Loucy (cell line): ENCODE data around the gene MLYCD.

Experiments
- H2AFZ ChIP-seq: fragments of 200-600 bp; sonication (generic); 2 replicates; pipeline ENCODE4 v1.6.0; 2016; ENCODE audit warnings: antibody characterized with exemption, mild to moderate bottlenecking, low read length, moderate library complexity
- H3F3A ChIP-seq: fragments of 200-600 bp; 2 replicates; pipeline ENCODE4 v1.6.0; 2016; ENCODE audit warnings: antibody characterized with exemption, low read depth, mild to moderate bottlenecking
- H3K27me3 ChIP-seq: fragments of 200-600 bp; sonication (generic); 2 replicates; pipeline ENCODE4 v1.6.1; 2014; ENCODE audit warnings: low read length, mild to moderate bottlenecking; ENCODE audit not compliant: insufficient read depth, poor library complexity, severe bottlenecking
- H3K36me3 ChIP-seq: fragments of 200-600 bp; sonication (generic); 2 replicates; pipeline ENCODE4 v1.6.1; 2016; ENCODE audit warnings: low read length; ENCODE audit not compliant: insufficient read depth
- H3K4me1 ChIP-seq: fragments of 200-600 bp; sonication (generic); 2 replicates; pipeline ENCODE4 v1.5.1; 2014; ENCODE audit warnings: low read length, mild to moderate bottlenecking; ENCODE audit not compliant: insufficient read depth, poor library complexity, severe bottlenecking
- H3K4me2 ChIP-seq: fragments of 200-600 bp; sonication (generic); 2 replicates; pipeline ENCODE4 v1.6.0; 2014; ENCODE audit warnings: antibody characterized with exemption, low read length, low read depth, mild to moderate bottlenecking; ENCODE audit not compliant: poor library complexity, severe bottlenecking
- H3K4me3 ChIP-seq: fragments of 200-600 bp; sonication (generic); 2 replicates; pipeline ENCODE4 v1.5.1; 2014; ENCODE audit warnings: low read length, mild to moderate bottlenecking, mixed read lengths; ENCODE audit not compliant: poor library complexity, severe bottlenecking
- H3K79me2 ChIP-seq: fragments of 200-600 bp; sonication (generic); 2 replicates; pipeline ENCODE4 v1.6.1; 2014; ENCODE audit warnings: low read length; ENCODE audit not compliant: insufficient read depth
- H3K9ac ChIP-seq: fragments of 200-600 bp; sonication (generic); 2 replicates; pipeline ENCODE4 v1.6.0; 2014; ENCODE audit warnings: mild to moderate bottlenecking, low read depth, low read length, moderate library complexity; ENCODE audit not compliant: poor library complexity, severe bottlenecking
- H3K9me2 ChIP-seq: fragments of 200-600 bp; sonication (generic); replicated peaks from 2 replicates; pipeline ENCODE4 v1.6.1; 2016; ENCODE audit warnings: low read depth, low read length, mixed read lengths
- H3K9me3 ChIP-seq: fragments of 200-600 bp; sonication (generic); 2 replicates; pipeline ENCODE4 v1.6.1; 2014; ENCODE audit warnings: mild to moderate bottlenecking, antibody characterized with exemption, low read length, low read depth; ENCODE audit not compliant: insufficient read depth
- H4K20me1 ChIP-seq: fragments of 200-600 bp; sonication (generic); 2 replicates; pipeline ENCODE4 v1.6.0; 2014; ENCODE audit warnings: antibody characterized with exemption, low read length, mild to moderate bottlenecking; ENCODE audit not compliant: insufficient read depth, poor library complexity, severe bottlenecking
- EZH2phosphoT487 ChIP-seq: fragments of 200-600 bp; IDR thresholded peaks from 2 replicates; pipeline ENCODE4 v1.6.1; 2018; ENCODE audit warnings: antibody characterized with exemption, mild to moderate bottlenecking, moderate library complexity, borderline replicate concordance
- TF ChIP-seq, protein P1 (sequence below): fragments of 200-600 bp; sonication (generic); conservative IDR thresholded peaks from 2 replicates; pipeline ENCODE4 v1.5.1; 2014; ENCODE audit warnings: mild to moderate bottlenecking, antibody characterized with exemption, low read length

Gene MLYCD

DNA sequence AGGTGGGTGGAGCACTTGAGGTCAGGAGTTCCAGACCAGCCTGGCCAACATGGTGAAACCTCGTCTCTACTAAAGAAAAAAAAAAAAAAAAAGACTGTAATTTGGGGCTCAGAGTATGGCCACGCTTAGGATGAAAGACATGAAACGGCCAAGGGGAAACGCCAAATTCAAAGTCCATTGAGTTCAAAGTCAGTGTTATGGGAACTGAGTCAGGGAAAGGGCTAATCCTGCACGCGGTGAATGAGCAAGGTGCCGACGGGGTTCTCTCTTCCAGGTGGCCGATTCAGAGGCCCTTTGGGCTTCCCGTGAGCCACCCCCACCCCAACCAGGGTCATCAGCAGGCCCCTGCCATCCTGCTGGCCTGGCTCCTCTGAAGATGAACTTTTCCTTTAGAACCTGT lies 46.7 kb downstream of the MLYCD start:
- Histone ChIP-seq H3K27me3 (no peaks in the 10 kb centered on the region), H3K79me2 (no peaks in the 10 kb centered on the region), H2AFZ (no peak overlapping the region), H3K9me3 (no peaks in the 10 kb centered on the region), H3K9me2 (no peaks in the 10 kb centered on the region), H3F3A (no peaks in the 10 kb centered on the region), H3K4me1 (no peaks in the 10 kb centered on the region), H3K4me3 (no peak overlapping the region), H4K20me1 (no peaks in the 10 kb centered on the region), H3K9ac (no peak overlapping the region), H3K4me2 (no peak overlapping the region), H3K36me3 (no peaks in the 10 kb centered on the region)
- no peak for TF ChIP-seq EZH2phosphoT487
- TF ChIP-seq, protein P1, sequence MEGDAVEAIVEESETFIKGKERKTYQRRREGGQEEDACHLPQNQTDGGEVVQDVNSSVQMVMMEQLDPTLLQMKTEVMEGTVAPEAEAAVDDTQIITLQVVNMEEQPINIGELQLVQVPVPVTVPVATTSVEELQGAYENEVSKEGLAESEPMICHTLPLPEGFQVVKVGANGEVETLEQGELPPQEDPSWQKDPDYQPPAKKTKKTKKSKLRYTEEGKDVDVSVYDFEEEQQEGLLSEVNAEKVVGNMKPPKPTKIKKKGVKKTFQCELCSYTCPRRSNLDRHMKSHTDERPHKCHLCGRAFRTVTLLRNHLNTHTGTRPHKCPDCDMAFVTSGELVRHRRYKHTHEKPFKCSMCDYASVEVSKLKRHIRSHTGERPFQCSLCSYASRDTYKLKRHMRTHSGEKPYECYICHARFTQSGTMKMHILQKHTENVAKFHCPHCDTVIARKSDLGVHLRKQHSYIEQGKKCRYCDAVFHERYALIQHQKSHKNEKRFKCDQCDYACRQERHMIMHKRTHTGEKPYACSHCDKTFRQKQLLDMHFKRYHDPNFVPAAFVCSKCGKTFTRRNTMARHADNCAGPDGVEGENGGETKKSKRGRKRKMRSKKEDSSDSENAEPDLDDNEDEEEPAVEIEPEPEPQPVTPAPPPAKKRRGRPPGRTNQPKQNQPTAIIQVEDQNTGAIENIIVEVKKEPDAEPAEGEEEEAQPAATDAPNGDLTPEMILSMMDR, result no peak

DNA sequence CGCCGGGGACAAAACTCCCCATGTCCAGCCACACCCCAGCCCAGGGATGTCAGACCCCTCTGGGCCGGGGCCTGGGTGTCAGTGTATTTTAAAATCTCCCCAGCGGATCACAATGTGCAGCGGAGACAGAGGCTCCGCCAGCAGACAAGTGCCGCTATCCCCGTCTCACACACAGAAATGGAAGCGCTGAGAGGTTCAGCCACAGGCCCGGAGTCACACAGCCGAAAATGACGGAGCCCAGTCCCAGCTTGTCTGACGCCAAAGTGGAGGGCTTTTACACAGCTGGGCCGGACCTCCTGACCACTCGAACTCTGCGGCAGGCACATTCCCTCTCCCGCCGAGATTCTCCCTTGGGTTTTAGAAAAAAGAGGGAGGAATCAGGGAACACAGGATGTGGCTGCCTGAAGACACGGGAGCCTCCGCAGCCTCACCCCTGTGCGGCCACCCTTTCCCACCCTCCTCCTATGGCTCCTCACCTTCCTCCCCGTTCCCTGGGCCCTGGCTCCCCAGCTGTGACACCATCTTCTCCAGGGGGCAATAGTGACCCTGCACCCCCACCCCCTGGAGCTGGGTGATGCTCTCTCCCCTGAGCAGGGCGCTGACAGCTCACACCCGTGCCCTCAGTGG lies 47.4 kb downstream of the MLYCD start:
- H2AFZ ChIP-seq, result no peak overlapping the region
- H3F3A ChIP-seq, result no peaks in the 10 kb centered on the region
- H4K20me1 ChIP-seq, result no peaks in the 10 kb centered on the region
- no peaks in the 10 kb centered on the region for H3K9me3 ChIP-seq
- H3K79me2 ChIP-seq, result no peaks in the 10 kb centered on the region
- no peaks in the 10 kb centered on the region for H3K4me1 ChIP-seq
- H3K36me3 ChIP-seq, result no peaks in the 10 kb centered on the region
- H3K4me3 ChIP-seq, result no peak overlapping the region
- H3K9ac ChIP-seq, result no peak overlapping the region
- no peak overlapping the region for H3K4me2 ChIP-seq
- no peaks in the 10 kb centered on the region for H3K9me2 ChIP-seq
- no peaks in the 10 kb centered on the region for H3K27me3 ChIP-seq
- TF ChIP-seq, protein P1, result no peak
- TF ChIP-seq EZH2phosphoT487, result no peak

DNA sequence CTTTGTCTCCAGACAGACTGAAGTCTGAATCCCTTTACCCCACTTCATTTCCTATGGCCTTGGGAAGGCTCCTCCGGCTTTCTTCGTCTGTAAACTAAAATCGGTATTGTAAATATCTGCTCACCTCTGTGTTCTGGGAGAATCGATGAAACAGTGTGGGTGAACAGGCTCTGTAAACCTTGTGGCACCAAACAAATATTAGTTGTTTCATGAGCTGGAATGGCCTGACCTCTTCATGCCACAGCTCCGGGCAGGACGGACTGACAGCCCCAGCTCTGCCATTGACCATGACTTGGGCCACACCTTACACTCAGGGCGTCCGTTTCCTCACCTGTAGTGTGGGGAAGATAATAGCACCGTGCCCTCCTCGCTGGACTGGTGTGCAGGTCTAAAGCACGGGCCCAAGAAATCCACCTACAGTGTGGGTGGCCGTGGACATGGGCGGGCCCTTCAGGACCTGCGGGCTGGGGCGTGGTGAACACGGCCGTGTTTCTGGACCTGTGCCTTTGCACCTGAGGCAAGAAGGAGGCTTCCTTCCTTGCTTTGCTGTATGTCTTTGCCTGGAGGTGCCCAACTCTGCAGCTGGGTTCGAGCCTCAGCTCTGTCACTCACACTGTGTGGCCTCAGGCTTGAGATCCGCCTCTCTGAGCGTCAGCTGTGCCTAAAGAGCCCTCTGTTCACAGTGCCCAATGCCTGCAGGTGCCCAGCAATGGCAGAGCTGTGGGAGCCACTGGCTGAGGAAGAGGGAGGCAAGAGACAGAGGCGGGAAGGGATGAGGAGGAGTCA lies 48.1 kb downstream of the MLYCD start:
- TF ChIP-seq, protein P1, result no peak
- H3K79me2 ChIP-seq, result no peaks in the 10 kb centered on the region
- no peak overlapping the region for H3K4me3 ChIP-seq
- no peaks in the 10 kb centered on the region for H3K36me3 ChIP-seq
- H3K4me2 ChIP-seq, result no peak overlapping the region
- H4K20me1 ChIP-seq, result no peaks in the 10 kb centered on the region
- H3K9me2 ChIP-seq, result no peaks in the 10 kb centered on the region
- no peak overlapping the region for H2AFZ ChIP-seq
- H3K4me1 ChIP-seq, result no peaks in the 10 kb centered on the region
- no peak overlapping the region for H3K9ac ChIP-seq
- H3F3A ChIP-seq, result no peaks in the 10 kb centered on the region
- no peaks in the 10 kb centered on the region for H3K27me3 ChIP-seq
- no peaks in the 10 kb centered on the region for H3K9me3 ChIP-seq
